Transverse colon (tissue), 3 donors: ENCODE measurements around the gene LRRC4C.

Experiments
- POLR2A ChIP-seq: fragments of 450-650 bp; IDR thresholded peaks from one replicate; pipeline ENCODE4 v1.6.1; 2016; ENCODE audit warnings: antibody characterized with exemption, mild to moderate bottlenecking, moderate library complexity
- TF ChIP-seq, protein P1 (sequence below), 5 experiments: fragments of 200-600 bp in 3 of 5; fragments of 450-650 bp in 2 of 5; sonication (generic) in 3 of 5; IDR thresholded peaks; 1 replicate in 2 of 5; 2 replicates in 3 of 5; pipeline ENCODE4 v1.5.1; 2016 to 2017; ENCODE audit warnings: antibody characterized with exemption in 5 of 5, inconsistent platforms in 3 of 5, mild to moderate bottlenecking in 2 of 5, moderate library complexity in 1 of 5

DNA sequence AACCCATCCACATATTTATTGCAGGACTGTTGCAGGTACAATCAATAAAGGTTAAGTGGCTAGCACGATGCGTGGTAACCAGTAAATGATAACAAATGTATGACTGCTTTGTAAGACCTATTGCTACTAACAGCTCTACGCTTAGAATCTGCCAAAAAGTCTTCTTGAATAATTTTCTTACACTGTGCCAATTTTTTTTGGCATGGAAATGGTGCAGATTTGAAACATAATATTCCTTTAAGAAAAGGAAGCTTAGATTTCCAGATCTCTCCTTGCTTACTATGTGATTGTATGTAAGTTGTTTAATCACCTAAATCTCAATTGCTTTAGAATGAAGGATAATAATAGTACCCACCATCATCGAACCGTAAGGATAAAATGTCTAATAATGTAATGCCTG lies 192.0 kb downstream of the LRRC4C start:
- TF ChIP-seq, protein P1, sequence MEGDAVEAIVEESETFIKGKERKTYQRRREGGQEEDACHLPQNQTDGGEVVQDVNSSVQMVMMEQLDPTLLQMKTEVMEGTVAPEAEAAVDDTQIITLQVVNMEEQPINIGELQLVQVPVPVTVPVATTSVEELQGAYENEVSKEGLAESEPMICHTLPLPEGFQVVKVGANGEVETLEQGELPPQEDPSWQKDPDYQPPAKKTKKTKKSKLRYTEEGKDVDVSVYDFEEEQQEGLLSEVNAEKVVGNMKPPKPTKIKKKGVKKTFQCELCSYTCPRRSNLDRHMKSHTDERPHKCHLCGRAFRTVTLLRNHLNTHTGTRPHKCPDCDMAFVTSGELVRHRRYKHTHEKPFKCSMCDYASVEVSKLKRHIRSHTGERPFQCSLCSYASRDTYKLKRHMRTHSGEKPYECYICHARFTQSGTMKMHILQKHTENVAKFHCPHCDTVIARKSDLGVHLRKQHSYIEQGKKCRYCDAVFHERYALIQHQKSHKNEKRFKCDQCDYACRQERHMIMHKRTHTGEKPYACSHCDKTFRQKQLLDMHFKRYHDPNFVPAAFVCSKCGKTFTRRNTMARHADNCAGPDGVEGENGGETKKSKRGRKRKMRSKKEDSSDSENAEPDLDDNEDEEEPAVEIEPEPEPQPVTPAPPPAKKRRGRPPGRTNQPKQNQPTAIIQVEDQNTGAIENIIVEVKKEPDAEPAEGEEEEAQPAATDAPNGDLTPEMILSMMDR (IDR thresholded peaks at IDR 0.05), result no peak
- TF ChIP-seq POLR2A, result no peak
